AG09309 (cell line): ENCODE data around the gene TMEM138.

Experiments used
- DNase-seq: peaks from one replicate; pipeline ENCODE4 v3.0.0-alpha.2; 2010; ENCODE audit warnings: low read depth
- H3K4me3 ChIP-seq: 2 replicates; pipeline ENCODE4 v1.5.1; 2011; ENCODE audit warnings: mild to moderate bottlenecking, low read depth, low read length, moderate library complexity; ENCODE audit not compliant: control insufficient read depth
- TF ChIP-seq, protein P1 (sequence below): IDR thresholded peaks from 2 replicates; pipeline ENCODE4 v1.5.1; 2011; ENCODE audit warnings: mild to moderate bottlenecking, low read depth, low read length, inconsistent platforms; ENCODE audit not compliant: insufficient read depth, control insufficient read depth; ENCODE audit errors: missing control alignments

The TMEM138 gene

DNA sequence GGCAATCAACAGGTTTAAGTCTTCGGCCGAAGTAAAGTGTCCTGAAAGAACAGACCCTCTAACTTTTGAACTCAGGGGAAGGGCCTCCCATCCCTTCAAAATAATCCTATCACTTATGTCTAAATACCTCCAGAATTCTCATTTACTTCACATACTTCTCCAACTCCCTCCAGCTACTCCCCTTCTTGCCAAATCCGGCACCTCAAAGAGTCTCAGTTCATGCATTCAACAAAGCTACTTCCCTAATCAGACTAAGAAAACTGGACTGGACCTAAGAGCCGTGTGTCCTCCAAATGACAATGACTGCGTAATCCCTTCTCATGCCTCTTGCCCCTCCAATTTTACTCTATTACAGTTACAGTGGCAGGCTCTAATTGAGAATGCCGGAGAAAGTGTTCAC, 30.5 kb upstream of the TMEM138 start:
- TF ChIP-seq, protein P1, sequence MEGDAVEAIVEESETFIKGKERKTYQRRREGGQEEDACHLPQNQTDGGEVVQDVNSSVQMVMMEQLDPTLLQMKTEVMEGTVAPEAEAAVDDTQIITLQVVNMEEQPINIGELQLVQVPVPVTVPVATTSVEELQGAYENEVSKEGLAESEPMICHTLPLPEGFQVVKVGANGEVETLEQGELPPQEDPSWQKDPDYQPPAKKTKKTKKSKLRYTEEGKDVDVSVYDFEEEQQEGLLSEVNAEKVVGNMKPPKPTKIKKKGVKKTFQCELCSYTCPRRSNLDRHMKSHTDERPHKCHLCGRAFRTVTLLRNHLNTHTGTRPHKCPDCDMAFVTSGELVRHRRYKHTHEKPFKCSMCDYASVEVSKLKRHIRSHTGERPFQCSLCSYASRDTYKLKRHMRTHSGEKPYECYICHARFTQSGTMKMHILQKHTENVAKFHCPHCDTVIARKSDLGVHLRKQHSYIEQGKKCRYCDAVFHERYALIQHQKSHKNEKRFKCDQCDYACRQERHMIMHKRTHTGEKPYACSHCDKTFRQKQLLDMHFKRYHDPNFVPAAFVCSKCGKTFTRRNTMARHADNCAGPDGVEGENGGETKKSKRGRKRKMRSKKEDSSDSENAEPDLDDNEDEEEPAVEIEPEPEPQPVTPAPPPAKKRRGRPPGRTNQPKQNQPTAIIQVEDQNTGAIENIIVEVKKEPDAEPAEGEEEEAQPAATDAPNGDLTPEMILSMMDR, result no peak
- H3K4me3 ChIP-seq, result peak overlapping the region; percentile 87
- no peak for DNase-seq

DNA sequence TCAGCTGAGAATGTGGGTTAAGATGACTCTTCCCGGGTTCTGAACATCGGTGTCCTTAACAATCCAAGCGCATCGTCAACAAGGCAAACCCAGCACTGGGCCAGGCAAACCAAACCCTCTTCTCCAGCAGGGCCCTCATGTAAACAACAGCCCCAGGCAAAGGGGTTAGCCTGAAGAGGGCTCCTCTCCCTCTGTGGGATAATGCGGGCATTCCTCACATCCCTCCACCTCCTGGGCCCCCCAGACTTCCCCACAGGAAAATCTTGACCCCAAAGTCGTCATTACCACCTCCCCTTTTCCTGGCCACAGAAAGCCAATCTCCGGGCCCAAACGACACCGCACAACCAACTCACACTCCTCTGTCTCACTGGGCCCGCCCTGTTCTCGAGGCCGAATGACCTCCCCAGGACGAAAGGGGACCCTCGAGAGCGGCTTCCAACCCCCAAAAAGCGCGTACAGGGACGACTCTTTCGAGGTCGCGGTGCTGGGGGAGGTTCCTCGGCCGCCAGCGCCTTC, 29.8 kb upstream of the TMEM138 start:
- no peak for DNase-seq
- TF ChIP-seq, protein P1, result no peak
- H3K4me3 ChIP-seq, result peak overlapping the region; percentile 87

DNA sequence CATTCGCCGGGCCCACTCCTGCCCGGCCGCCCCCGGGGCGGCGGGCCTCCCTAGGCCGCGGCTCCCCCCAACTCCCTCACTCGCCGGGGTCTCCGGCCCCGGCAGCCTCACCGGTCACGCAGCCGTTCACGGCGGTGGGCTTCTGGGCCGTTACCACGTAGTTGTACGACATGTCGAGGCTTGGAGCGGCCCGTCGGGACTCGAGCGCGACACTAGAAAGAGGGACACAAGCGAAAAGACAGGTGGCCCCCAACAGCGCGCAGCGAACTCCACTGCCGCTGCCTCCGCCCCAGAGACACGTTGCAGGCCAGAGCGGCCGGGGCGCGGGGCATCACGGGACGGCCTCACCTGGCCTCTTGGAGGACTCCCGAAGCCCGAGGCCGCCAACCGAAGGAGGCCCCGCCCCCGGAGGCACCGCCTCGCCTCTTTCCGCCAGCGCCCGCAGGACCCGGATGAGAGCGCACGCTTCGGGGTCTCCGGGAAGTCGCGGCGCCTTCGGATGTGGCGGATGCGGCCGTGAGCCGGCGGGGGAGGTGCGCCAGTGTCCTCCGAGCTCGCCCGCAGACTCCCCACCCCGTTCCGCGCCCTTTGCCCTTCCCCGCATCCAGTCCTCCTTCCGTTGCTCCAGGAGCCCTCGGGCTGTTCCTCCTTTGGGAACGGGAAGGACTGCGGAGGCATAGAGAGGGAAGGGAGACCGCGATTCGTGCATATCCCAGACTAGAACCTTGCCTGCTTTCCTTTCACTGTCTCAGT, 29.2 kb upstream of the TMEM138 start, which contains the start of the genes DDB1 and TKFC:
Gene DDB1, minus strand, starts transcription at position 309 of the 753 bp plus-strand sequence. Its CDS starts 137 bp downstream, at position 172.
Gene TKFC, plus strand, starts transcription at position 432 of the 753 bp plus-strand sequence. CDS start 1,501 bp downstream, outside the sequence.
- peak within 1 kb of the TSS; percentile 87 for H3K4me3 ChIP-seq
- TF ChIP-seq, protein P1, result no peak

DNA sequence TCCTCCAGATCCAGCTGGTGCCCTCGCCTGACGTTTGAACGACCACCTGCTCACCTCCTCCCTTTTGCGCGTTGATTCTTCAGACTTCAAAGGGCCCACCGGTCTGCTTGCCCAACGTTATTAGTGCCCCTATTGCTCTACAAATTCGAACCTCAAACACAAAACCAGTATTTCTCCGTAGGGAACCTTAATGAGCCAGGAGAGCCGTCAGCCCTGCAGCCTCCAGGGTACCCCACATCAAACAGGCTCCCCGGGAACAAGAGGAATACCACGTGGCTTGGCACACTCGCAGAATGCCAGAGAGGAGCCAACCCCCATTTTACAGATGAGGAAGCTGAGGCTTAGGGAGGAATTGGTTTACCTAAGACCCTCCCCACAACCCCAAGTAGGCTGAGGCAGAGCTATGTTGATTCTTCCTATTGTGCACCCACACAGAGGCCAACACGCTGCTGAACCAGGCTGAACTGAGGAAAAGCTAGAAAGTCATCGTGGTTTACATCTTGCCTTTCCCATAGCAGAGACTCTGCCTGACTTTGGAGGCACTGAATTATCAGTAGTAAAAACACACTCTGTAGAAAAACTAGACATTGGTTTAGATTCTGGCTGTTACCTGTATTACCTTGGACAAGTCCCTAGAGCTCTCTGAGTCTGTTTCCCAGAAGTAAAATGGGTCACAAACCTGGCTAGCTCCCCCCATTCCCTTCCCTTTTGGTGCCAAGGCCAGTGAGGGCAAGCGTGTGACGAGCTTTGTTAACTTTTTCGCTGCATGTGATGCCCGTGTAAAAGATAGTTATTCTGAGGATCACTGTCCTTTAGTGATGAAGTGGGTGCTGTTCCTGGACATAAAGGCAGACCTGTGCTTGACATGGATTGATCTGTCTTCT, 28.4 kb upstream of the TMEM138 start:
- peak overlapping the region; percentile 87 for H3K4me3 ChIP-seq
- DNase-seq, result no peak
- TF ChIP-seq, protein P1, result no peak

More for the DNA sequence above, 29.2 kb upstream of the TMEM138 start, which contains the start of the genes DDB1 and TKFC:
- peak; percentile 33 for DNase-seq

DNA sequence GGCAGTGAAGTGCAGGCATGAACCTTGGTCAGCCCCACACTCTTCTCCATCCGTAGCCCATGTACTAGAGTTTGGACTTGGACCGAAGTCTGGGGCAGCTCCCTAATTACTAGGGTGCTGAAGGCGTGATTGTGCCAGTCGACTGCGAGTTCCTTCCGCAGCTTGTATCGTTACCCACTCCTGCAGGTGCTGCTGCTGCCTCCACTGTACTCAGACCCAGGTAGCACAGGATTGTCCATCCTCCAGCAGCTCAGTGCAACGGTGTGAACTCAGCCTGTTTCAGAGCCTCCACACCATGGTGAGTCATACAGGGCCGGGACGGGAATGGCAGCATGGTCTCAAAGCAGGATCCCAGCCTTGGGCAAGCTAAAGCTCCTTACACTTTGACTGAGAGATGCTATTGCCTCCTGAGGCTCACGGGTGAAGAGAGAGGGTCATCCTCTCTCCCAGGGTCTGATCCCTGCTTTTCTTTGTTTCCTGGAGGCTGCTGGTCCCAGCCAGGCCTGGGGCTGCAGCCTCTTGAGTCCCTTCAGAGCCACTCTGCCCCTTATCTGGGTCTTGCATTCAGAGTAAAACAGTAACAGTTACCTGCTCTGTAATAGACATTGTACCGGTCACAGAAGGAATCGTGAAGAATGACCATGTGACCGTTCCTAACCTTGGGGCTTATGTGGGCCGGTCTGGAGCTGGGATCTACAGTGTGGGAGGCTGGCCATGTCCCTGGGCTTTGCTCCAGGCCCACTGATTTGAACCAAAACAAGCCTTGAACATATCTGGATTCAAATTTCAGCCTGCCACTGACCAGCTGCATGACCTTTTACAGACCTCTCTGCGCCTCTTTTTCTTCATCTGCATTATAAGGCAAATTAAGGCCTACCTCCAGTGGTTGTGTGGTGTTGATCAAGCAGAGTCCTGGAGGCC, 27.5 kb upstream of the TMEM138 start:
- H3K4me3 ChIP-seq, result no peak overlapping the region
- TF ChIP-seq, protein P1, result no peak
- DNase-seq, result no peak

DNA sequence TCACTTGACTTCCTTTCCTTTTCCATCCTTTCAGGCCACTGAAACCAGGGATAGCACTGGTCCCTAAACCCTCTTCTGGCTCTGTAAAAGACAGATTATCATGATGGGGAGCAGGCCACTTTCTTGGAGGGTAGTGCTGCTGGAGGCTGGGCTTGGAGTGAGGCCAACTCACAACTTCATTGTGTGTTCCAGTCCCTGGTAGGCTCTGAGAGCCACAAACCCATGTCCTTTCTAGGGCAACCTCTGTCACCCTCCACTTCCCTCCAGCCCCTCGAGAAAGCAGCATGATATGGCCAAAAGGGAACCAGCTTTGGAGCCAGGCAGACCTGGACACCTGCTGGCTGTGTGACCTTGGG, 26.8 kb upstream of the TMEM138 start:
- H3K4me3 ChIP-seq, result no peak overlapping the region
- no peak for DNase-seq
- TF ChIP-seq, protein P1, result no peak
